Activated CD4-positive, CD25-positive, alpha-beta regulatory T cell (primary cell): ENCODE results near the gene IFNW1.

ENCODE experiments used
- DNase-seq, 4 experiments: peaks; one replicate each; lab custom pipeline; 2025; lab: John Stamatoyannopoulos, UW

Gene IFNW1

GRCh38 chr9:21110708-21111576 is 30.7 kb downstream of the IFNW1 start:
- DNase-seq: no peak

DNA sequence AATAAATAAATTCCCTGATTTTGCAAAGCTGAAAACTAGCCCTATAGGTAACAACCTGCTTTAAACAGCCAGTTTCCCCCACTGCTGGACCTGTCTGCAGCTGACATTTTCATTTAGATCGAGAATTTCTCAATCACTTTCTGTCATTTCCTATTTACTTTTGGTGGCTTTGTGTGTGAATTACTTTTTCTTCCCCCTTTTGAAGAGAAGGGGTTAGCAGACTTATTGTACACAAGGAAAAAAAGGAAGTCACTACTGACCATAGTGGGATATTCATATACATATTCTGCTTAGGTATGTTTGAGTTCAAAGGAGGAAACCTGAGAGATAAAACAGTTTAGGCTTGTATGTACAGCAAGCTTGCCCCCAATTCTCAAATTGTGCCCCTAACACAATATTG is 36.8 kb downstream of the IFNW1 start:
- no peak for DNase-seq

DNA sequence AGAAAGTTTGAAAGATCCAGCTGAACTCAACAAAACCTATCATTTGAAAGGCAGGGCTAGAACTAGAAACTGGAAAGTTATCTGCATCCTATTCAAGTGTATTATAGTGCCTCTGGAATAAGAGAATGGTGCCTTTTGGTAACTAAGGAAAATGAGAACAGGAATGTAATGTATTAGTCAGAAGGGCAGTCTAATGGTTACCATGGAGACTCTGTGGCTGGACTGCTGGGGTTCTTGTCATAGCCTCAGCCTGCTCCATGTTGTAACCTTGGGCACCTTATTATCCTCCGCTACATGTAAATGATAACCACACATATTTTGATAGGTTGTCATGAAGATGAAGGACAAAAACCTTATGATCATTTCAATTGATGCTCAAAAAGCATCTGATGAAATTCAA is 39.3 kb downstream of the IFNW1 start:
- DNase-seq: no peak

DNA sequence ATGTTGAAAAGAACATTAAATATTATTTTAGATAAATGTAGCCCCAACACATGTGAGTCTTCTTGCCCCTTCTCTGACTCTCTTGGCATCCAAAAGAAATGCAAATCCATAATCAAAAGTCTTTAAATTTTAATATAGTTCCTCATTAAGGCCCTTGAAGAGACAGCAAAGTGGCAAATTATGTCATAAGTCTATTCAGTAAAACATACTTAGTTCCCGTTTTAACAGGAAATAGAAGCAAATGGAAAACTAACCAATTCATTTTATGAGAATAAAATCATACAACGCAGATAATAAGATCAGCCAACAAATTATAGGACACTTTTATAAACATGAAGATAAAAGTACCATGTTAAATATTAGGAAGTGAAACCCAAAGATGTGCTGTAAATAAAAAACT is 43.8 kb downstream of the IFNW1 start:
- no peak for DNase-seq

DNA sequence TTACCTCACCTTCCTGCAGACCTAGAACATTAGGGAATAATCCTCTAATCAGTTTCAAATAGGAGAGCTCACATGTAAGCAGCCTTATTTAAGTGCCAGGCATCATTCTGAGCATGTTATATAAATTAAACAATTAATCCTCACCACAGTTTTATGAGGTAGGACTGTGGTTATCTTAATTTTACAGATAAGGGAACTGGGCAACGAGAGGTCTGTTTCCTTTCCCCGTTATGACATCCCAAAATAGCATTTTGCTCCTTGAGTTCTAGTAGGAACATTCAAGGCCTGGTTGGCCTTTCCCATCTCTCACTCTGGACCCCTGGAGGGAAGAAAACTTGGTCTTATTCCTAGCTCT is 44.8 kb downstream of the IFNW1 start:
- DNase-seq: no peak

GRCh38 chr9:21096172-21096900 is 45.3 kb downstream of the IFNW1 start:
- no peak for DNase-seq

- no peak for DNase-seq
These were observed 46.1 kb downstream of the IFNW1 start for GRCh38 chr9:21095561-21095960.
